GM18909 (cell line): ENCODE data around the gene TOB2.
"Not testable (repeated sequence)": the region's sequence is repeated elsewhere in the genome, so short reads cannot be mapped to it uniquely, and the experiment has no call there.

Experiments
- ATAC-seq: cut with Tn5 transposase; IDR thresholded peaks from one replicate; pipeline ENCODE4 v1.9.1; 2021; ENCODE audit warnings: mild to moderate bottlenecking; ENCODE audit not compliant: unreplicated experiment, poor library complexity

The TOB2 gene

DNA sequence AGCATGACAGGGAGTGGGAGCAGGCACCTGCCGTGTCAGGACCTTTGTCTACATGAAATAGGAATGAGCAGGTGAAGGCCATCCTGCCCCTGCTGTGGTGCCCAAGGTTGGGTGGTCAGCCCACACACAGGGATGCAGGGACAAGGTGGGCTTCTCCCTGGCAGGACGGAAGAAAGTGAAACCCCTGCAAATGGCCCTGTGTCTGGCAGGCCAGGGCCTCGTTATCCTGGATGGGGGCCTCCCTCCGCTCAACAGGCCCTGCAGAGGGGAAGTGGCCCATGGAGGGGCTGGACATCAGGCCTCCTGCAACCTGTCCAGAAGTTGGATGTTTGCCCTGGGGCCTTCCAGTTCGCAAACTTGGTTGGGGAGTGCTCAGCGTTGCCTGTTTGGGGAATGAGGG is 14.9 kb downstream of the TOB2 start:
- ATAC-seq, result no peak

- ATAC-seq, result no peak
Observed at GRCh38 chr22:41429951-41430332, 16.7 kb downstream of the TOB2 start.

DNA sequence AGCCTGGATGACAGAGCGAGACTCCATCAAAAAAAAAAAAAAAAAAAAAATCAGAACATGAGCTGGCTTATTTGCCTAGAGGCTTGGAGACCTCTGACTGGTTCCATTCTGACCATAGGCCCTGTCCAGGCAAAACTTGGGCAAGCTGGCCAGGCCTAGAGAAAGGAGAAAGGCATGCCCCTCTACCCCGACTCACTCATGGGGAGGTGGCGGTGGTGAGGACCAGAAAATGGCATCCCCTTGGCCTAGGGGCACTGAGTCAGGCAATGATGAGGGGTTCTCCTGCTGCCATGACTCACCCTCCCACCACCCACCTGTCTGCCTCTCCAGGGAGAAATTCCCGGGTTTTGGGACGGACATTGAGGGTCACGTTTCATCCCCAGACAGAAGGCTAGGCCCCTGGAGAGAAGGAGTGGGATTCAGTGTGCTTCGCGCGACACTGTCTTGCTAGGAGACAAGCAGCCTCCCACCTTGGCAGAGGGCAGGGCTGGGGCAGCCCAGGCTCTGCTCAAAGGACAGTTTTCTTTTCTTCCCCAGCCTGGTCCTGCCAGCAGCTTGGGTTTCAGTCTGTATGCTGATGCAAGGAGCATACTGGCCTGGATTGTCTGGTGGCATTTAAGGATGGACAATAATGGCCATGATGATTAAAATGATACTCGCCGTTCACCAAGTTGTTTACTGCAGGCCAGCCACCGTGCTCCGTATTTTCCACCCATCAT is 17.2 kb downstream of the TOB2 start:
- ATAC-seq, result no peak

DNA sequence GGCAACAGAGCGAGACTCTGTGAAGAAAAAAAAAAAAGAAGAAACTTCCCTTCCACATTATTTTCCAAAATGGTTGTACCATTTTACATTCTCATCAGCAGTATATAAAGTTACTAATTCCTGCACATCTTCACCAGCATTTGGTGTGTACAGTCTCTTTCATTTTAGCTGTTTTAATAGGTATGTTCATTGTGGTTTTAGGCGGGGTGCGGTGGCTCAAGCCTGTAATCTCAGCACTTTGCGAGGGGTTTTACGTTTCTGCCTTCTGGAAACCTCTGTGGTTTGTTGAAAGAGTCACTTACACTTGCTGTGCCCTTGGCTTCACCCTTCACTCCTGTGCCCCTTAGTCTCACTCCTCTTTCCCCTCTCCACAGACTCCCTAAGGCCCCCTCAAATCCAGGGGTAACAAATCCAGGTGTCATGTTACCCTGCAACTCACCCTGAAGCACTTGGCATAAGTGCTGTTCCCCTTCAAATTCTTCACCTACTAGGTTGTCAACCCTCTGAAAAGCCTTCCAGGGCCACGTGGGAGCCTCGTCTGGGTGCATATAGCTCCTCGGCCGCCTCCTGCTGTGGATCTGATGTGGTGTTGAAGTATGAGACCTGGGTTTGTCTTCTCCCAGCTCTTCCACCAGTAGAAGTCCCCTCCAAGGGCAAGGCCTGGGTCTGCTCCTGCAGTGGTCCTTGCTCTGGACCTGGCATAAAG is 20.8 kb downstream of the TOB2 start:
- no peak for ATAC-seq

- ATAC-seq, result no peak
Observed at GRCh38 chr22:41418717-41419116, 27.9 kb downstream of the TOB2 start.

- no peak for ATAC-seq
Observed at GRCh38 chr22:41417622-41418390, 28.8 kb downstream of the TOB2 start.

DNA sequence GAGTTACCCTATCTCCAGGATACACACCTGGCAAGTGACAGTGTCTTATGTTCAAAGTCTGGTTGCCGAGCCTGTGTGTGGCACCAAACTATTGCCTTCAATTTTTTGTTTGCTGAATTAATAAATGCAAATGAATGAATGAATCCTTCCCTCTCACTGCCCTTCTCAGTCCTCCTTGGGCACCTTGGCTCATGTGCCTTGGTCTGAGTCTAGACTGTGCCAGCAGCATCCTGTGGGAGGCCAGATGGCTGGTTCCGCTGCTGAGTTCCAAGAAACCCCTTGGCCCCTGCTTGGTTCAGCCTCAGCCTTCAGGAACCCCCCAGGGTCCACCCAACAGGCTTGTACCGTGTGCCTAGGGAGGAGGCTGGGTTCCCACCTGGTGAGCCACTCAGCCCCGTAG is 31.0 kb downstream of the TOB2 start:
- ATAC-seq, result no peak

GRCh38 chr22:41411021-41411851 is 35.4 kb downstream of the TOB2 start:
- ATAC-seq, result no peak

- no peak for ATAC-seq
Observed at GRCh38 chr22:41410311-41410751, 36.3 kb downstream of the TOB2 start.

DNA sequence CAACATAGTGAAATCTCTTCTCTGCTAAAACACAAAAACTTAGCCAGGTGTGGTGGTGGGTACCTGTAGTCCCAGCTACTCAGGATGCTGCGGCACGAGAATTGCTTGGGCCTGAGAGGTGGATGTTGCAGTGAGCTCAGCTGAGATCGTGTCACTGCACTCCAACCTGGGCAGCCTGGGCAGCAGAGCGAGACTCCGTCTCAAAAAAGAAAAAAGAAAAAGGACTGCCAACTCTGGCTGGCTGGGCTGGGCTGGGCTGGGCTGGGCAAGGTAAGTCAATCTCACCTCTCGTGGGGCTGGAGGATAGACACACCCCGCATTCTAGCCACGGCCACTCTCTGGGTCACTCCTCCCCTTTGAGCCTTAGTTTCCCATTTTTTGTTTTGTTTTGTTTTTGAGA is 37.9 kb downstream of the TOB2 start:
- ATAC-seq, result no peak

DNA sequence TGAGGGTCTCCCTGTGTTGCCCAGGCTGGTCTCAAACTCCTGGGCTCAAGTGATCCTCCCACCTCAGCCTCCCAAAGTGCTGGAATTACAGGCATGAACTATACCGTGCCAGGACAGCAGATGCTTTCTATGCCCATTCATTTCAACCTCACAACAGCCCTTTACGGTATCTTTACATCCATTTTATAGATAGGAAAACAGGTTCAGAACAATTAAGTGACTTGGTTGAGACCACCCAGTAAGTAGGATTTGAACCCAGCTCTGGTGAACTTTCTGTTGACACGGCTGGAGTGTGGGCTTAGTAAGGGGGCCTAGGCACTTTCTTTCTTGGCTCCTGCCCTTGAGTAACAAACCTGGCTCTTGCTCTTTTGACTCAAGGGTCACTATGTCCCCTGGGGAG is 39.2 kb downstream of the TOB2 start:
- no peak for ATAC-seq

DNA sequence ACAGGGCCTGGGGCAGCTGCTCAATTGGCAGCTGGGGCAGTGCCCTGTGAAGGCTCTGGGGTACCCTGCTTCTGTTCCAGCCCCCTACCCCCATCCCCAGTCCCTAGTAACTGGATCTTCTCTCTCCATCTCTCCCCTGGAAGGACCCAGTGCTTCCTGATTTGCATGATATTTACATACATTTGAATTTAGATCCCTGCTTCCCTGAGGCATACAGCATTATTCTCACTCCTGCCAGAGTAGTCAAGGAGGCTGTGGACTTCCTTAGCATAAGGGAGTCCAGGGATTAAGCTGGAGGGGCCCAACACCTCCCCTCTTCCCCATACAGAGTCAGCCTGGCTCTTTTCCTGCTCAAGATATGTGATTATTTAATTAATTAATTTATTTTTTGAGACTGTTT is 40.2 kb downstream of the TOB2 start:
- ATAC-seq, result no peak

- ATAC-seq, result no peak
Observed at GRCh38 chr22:41405588-41405987, 41.0 kb downstream of the TOB2 start.

DNA sequence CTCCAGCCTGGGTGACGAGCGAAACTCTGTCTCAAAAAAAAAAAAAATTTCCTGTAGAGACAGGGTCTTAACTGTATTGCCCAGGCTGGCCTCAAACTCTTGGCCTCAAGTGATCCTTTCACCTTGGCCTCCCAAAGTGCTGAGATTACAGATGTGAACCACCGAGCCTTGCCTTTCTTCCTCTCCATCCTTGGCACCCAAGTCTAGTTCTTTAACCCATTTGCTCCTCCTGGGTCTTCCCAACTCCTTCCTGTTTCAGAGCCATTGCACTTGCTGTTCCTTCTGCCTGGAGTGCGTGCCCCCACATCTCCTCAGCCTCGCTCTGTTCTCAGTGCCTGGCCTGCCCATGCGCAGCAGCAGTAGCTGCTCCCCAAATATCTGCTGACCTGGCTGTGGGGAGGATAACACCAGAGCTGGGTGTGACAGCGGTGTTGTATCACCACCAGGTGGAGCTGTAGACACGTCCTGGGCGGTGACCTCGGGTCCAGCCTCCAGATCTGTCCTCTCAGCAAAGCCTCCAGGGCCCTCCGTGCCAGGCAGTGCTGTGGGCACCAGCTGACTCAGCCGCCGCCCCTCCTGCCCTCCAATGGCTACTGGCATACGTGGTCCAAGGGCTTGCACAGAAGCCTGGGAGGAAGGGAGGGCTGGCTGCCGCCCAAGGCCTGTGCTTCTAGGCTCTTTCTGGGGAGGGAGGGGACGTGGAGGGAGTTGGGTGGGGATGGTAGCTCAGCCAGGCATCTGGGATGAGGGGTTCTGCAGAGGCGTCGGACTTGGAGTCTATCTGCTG is 42.9 kb downstream of the TOB2 start:
- ATAC-seq, result peak; percentile 86

GRCh38 chr22:41402851-41403250 is 43.8 kb downstream of the TOB2 start:
- ATAC-seq, result not testable (repeated sequence)

DNA sequence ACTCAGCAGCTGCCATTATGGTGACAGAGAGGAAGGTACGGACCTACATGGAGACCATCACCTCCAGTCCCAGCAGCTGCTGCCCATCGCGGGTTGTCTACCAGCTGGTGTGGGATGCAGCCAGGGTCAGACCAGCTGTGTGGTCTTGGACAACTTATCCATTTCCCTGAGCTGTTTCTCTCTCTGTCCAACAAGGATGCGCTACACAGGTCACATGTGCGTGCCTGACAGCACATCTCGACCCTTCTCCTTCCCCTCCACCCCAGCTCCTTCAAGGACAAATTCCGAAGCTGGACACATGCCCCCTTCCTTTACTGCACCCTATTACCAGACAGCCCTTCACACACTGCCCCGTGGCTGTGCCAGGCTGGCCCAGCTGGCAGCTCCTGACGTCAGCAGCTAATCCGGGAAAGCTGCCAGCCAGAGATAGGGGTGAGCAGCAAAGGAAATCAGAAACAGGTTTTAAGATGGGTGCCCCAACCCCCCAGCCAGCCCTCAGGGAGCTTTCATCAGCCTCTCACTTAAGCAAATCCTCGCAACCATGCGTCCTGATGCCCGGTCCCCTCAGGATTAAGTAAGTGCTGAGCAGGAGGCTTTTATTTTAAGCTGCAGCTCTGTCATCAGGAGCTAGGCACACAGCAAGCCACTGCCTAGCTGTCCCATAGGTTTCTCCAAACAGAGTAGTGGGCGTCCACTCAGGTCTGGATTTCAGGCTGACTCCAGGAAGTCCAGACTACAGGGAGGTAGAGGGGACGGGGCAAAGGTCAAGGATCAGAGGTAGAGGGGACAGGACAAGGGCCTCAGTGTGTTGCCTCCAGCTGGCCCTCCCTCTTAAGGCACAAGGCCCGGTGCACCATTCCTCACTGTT is 44.6 kb downstream of the TOB2 start:
- ATAC-seq, result no peak

DNA sequence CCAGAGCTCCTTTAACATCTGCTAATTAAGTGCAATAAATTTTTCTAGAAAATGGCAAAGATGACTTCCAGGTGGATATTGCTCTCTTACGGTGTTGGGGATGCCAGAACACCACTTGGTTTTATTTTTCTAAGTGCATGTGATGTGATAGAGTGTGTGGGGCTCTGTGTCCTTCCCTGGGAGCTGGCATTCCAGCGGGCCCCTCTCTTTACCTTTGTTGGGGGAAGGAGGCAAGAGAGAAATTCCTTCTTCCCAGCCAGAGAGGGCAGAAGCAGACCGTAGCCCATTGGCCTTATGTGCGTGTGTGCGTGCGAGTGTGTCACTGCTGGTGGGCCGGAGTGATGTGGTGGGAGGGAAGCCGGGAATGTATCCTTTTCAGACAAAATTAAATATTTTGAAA is 47.7 kb downstream of the TOB2 start:
- ATAC-seq, result no peak

DNA sequence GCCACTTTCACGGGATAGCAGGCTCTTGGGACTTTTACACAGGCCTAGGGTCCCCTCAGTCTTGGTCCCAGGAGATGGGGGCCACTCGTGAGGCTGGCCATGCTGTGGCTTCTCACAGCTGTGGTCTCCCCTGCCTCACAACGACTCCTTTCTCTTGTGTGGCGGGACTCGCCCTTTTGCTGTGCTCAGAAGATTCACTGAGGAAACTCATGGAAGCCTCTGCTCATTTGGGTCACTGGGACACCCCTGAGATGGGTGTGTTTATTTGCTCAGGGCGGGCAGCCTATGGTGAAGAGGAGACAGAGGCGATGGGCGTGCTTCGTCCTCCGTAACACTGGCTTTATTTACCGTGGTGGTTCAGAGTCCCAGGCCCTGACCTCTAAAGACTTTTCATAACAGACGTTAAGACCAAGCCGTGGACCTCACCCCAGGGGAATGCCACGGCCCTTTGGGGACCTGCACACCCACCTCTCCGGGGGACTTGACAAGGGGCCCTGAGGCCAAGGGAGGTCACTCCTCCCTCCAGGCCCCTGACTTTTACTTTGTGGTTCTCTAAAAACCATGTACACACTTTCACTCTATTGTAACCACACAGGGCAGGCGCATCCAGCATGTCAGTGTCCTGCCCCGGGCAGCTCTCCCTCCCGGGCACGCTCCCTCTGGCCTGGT is 49.3 kb downstream of the TOB2 start:
- ATAC-seq, result no peak
